KMS-11 (cell line): ENCODE results near the gene RGS11.

Experiments used
- H2AFZ ChIP-seq: fragments of 200-600 bp; sonication (generic); 2 replicates; pipeline ENCODE4 v1.6.1; 2016; ENCODE audit warnings: antibody characterized with exemption, mixed run types, low read depth
- H3K27ac ChIP-seq: fragments of 200-600 bp; sonication (generic); 2 replicates; pipeline ENCODE4 v1.6.1; 2016; ENCODE audit warnings: mild to moderate bottlenecking, mixed run types
- H3K27me3 ChIP-seq: fragments of 200-600 bp; sonication (generic); 2 replicates; pipeline ENCODE4 v1.6.1; 2017; ENCODE audit warnings: mild to moderate bottlenecking, low read depth, mixed run types, moderate library complexity; ENCODE audit not compliant: insufficient read depth
- H3K36me3 ChIP-seq: fragments of 200-600 bp; sonication (generic); 2 replicates; pipeline ENCODE4 v1.6.1; 2017; ENCODE audit warnings: mild to moderate bottlenecking, mixed run types; ENCODE audit not compliant: insufficient read depth
- H3K4me1 ChIP-seq: fragments of 200-600 bp; sonication (generic); 2 replicates; pipeline ENCODE4 v1.6.1; 2016; ENCODE audit warnings: mild to moderate bottlenecking, low read depth, mixed run types; ENCODE audit not compliant: poor library complexity, severe bottlenecking
- H3K4me2 ChIP-seq: fragments of 200-600 bp; sonication (generic); 2 replicates; pipeline ENCODE4 v1.7.0; 2016; ENCODE audit warnings: mild to moderate bottlenecking, mixed run types
- H3K4me3 ChIP-seq: fragments of 200-600 bp; sonication (generic); IDR thresholded peaks from 2 replicates; pipeline ENCODE4 v1.6.1; 2017; ENCODE audit warnings: low read depth, low read length, mixed read lengths; ENCODE audit not compliant: insufficient read depth
- H3K79me2 ChIP-seq: fragments of 200-600 bp; sonication (generic); 2 replicates; pipeline ENCODE4 v1.6.1; 2016; ENCODE audit warnings: low read depth, mixed run types; ENCODE audit not compliant: insufficient read depth
- H3K9ac ChIP-seq: fragments of 200-600 bp; sonication (generic); 2 replicates; pipeline ENCODE4 v1.6.1; 2016; ENCODE audit warnings: mild to moderate bottlenecking, mixed run types
- H4K20me1 ChIP-seq: fragments of 200-600 bp; sonication (generic); 2 replicates; pipeline ENCODE4 v1.6.1; 2016; ENCODE audit warnings: mild to moderate bottlenecking, mixed run types; ENCODE audit not compliant: insufficient read depth
- CTCF ChIP-seq: fragments of 200-600 bp; sonication (generic); conservative IDR thresholded peaks from 2 replicates; pipeline ENCODE4 v1.6.1; 2017; ENCODE audit warnings: low read depth, mild to moderate bottlenecking, antibody characterized with exemption, low read length, moderate library complexity, mixed read lengths

The RGS11 gene

GRCh38 chr16:265002-265529 is 10.7 kb downstream of the RGS11 start:
- no peaks in the 10 kb centered on the region for H3K36me3 ChIP-seq
- no peak overlapping the region for H3K9ac ChIP-seq
- TF ChIP-seq CTCF, result no peak
- H3K4me2 ChIP-seq, result no peak overlapping the region
- H2AFZ ChIP-seq, result no peak overlapping the region
- H3K27ac ChIP-seq, result no peak overlapping the region
- H3K27me3 ChIP-seq, result peaks cover 2% of the 10 kb centered on the region; the same call in 1 of the 2 replicates
- H3K4me1 ChIP-seq, result no peaks in the 10 kb centered on the region
- no peak overlapping the region for H3K4me3 ChIP-seq
- H4K20me1 ChIP-seq, result no peaks in the 10 kb centered on the region
- H3K79me2 ChIP-seq, result no peaks in the 10 kb centered on the region

DNA sequence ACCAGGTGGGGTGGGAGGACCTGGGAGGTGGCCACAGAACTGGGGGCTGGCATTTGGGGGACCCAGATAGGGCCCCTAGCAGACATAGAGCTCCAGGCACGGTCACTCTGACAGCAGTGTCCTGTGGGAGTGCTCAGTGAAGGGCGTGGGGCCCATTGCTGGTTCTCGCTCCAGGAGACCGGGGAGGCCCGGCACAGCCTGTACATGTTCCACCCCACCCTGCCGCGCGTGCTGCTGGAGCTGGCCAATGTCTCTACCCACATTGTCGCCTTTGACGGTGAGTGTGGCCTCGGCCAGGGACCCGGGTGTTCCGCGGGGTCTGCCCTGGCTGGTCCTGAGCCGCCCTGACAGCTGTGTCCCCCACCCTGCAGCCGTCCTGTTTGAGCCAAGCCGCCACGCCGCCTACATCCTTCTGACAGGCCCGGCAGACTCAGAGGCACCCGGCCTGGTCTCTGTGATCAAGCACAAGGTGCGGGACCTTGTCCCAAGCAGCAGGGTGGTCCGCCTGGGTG is 11.2 kb downstream of the RGS11 start:
- Histone ChIP-seq H3K27ac (no peak overlapping the region), H4K20me1 (no peaks in the 10 kb centered on the region), H3K4me2 (no peak overlapping the region), H3K4me1 (no peaks in the 10 kb centered on the region), H3K79me2 (no peaks in the 10 kb centered on the region), H3K9ac (no peak overlapping the region), H3K27me3 (peaks cover 2% of the 10 kb centered on the region; the same call in 1 of the 2 replicates), H3K36me3 (no peaks in the 10 kb centered on the region), H3K4me3 (no peak overlapping the region), H2AFZ (no peak overlapping the region)
- no peak for TF ChIP-seq CTCF

DNA sequence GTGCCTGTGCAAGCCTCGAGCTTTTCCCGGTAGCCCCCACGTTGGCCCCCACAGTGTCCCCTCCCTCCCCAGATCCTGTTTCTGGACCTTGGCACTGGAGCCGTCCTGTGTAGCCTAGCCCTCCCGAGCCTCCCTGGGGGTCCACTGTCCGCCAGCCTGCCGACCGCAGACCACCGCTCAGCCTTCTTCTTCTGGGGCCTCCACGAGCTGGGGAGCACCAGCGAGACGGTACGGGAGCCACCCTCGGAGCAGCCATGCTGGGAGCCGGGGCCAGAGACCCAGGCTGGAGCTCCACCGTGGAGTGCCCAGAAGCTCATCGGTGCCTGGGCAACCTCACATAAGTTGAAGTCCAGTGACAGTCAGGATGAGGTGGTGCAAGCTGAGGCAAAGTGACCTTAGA is 11.8 kb downstream of the RGS11 start:
- no peak overlapping the region for H3K4me3 ChIP-seq
- no peak overlapping the region for H3K4me2 ChIP-seq
- H2AFZ ChIP-seq, result no peak overlapping the region
- no peaks in the 10 kb centered on the region for H4K20me1 ChIP-seq
- no peaks in the 10 kb centered on the region for H3K79me2 ChIP-seq
- no peaks in the 10 kb centered on the region for H3K36me3 ChIP-seq
- H3K27ac ChIP-seq, result no peak overlapping the region
- H3K9ac ChIP-seq, result no peak overlapping the region
- no peak for TF ChIP-seq CTCF
- no peaks in the 10 kb centered on the region for H3K4me1 ChIP-seq
- H3K27me3 ChIP-seq, result peaks cover 2% of the 10 kb centered on the region; the same call in 1 of the 2 replicates

GRCh38 chr16:263182-263774 is 12.5 kb downstream of the RGS11 start:
- H3K79me2 ChIP-seq, result no peaks in the 10 kb centered on the region
- no peak overlapping the region for H3K27ac ChIP-seq
- no peak overlapping the region for H3K4me2 ChIP-seq
- H4K20me1 ChIP-seq, result no peaks in the 10 kb centered on the region
- H3K36me3 ChIP-seq, result no peaks in the 10 kb centered on the region
- no peak overlapping the region for H3K4me3 ChIP-seq
- no peaks in the 10 kb centered on the region; the same call in 1 of the 2 replicates for H3K27me3 ChIP-seq
- no peaks in the 10 kb centered on the region for H3K4me1 ChIP-seq
- H3K9ac ChIP-seq, result no peak overlapping the region
- TF ChIP-seq CTCF, result no peak
- no peak overlapping the region for H2AFZ ChIP-seq
